ENCODE measurements around the gene KIF22.

The KIF22 gene

DNA sequence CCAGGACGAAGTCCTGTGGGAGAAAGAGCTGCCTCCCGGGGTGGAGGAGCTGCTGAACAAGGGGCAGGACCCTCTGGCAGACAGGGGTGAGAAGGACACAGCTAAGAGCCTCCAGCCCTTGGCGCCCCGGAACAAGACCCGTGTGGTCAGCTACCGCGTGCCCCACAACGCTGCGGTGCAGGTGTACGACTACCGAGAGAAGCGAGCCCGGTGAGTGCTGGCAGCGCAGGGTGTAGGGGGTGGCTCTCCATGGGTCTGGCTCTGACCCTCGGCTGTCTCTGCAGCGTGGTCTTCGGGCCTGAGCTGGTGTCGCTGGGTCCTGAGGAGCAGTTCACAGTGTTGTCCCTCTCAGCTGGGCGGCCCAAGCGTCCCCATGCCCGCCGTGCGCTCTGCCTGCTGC, 51.1 kb downstream of the KIF22 start:
- DNase-seq (ENCODE audit: low spot score): no peak

DNA sequence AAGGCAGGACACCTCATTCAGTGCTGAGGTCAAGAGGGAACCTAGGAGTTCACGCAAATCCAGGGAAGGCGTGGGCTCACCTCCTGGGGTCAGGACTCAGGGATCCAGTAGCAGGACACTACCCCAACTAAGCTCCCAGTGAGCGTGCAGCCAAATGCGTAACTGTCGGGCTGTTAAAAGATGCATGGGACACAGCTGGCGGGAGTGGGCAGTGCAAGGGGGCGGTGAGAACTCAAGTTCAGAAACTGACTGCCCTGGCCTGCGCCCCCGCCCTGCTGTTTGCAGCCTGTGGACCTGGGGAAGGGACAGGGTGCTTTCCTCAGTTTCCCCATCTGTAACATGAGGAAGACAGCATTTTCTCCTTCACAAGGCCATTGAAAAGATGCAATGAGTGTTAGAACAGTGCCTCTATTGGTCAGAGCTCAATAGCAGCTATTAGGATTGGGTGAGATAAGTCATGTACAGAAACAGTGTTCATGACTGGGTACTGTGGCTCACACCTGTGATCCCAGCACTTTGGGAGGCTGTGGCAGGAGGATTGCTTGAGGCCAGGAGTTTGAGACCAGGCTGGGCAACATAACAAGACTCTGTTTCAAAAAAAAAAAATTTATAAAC, 52.3 kb downstream of the KIF22 start:
- DNase-seq (ENCODE audit: low spot score): no peak

DNA sequence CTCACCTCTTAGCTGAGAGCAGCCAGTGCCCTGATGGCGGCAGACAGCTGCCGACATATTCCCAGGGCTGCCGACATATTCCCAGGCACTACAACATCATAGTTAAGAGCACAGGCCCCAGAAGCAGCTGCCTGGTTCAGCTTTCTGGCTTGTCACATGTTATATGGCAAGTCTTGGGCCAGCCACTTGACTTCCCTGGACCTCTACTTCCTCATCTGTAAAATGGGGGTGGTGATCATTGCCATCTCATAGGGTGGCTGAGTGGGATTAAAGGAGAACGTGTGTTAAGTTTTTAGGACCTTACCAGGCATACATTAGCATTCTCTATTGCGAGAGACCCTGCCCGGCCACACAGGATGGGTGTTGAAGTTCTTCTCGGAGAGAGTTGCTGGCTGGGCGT, 53.4 kb downstream of the KIF22 start:
- no peak for DNase-seq (ENCODE audit: low spot score)

DNA sequence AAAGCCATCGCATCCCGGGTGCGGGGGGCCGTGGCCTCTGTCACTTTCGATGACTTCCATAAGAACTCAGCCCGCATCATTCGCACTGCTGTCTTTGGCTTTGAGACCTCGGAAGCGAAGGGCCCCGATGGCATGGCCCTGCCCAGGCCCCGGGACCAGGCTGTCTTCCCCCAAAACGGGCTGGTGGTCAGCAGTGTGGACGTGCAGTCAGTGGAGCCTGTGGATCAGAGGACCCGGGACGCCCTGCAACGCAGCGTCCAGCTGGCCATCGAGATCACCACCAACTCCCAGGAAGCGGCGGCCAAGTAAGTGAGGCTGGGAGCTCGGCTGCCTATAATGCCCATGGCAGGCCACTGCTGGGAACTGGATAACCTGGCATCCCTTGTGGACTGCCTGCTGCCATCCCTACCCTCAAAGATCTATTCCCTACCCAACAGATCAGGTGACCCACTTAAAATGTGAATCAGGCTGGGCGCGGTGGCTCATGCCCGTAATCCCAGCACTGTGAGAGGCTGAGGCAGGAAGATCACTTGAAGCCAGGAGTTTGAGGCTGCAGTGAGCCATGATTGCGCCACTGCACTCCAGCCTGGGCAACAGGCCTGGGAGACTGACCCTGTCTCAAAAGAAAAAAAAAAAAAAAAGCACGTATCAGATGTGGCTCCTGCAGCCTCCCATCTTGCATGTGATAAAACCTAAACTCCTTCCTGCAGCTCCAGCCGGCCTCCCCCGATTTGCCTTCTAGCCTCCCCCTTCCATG, 54.2 kb downstream of the KIF22 start:
- DNase-seq (ENCODE audit: low spot score): no peak

DNA sequence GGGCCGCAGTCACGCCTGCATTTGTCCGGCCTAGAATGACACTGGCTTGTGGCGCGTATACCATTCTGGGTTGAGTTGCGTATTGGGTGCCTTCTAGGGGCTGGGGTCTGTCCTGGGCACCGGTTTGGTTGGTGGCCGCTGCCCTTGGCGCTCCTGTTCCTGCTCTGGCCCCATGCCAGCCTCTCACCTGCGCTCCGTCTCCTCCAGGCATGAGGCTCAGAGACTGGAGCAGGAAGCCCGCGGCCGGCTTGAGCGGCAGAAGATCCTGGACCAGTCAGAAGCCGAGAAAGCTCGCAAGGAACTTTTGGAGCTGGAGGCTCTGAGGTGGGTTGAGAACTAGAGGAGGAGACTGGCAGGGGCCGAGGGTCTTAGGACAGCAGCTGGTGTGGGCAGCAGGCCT, 55.1 kb downstream of the KIF22 start:
- DNase-seq (ENCODE audit: low spot score): no peak

DNA sequence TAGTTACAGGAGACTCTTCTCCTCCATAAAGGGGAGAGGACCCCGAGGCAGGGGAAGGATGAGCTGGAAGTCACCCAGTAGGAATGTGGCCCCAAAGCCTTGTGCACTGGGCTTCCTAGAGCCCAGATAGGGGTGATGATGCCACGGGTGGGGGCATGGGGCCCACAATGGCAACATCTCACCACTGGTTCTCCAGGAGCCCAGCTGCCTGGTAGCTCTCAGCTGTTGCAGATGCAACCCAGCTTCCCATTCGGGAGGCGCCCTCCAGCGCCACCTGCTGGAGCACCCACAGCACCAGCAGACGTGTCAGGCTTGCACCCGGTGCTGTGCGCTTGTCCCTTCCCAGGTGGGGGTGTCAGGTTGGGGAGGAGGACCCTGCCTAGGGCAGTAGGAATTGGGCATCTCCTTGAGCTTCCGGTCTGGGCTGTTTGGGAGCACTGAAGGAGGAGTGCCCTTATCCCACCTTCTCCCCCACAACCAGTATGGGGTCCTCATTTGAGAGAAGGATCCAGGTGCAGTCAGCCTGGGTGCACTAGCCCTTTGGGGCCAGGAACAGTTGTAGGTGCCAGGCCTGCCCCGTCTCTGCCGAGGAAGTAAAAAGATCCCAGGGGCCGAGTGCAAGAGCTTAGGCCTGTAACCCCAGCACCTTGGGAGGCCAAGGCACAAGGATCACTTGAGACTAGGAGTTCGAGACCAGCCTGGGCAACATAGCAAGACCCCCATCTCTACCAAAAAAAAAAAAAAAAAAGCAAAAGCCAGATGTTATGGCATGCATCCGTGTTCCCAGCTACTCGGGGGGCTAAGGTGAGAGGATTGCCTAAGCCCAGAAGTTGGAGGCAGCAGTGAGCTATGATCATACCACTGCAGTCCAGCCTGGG, 58.1 kb downstream of the KIF22 start:
- DNase-seq (ENCODE audit: low spot score): peak; percentile 81

DNA sequence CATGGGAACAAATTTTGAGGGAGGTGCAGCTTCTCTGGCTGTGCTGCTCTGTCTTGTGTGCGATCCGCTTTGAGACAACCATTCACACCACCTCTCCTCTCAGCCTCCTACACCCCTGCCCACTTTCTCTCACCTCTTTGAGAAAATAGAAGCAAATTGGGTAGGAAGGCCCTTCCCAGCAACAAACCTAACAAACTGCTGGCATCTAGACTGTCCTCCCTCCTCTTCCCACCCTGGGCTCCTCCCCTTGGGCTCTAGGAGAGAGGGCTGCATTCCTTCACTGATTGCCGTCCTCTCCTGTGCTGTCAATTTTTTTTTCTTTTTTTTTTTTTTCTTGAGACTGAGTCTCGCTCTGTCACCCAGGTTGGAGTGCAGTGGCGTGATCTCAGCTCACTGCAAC, 59.0 kb downstream of the KIF22 start:
- no peak for DNase-seq (ENCODE audit: low spot score)

DNA sequence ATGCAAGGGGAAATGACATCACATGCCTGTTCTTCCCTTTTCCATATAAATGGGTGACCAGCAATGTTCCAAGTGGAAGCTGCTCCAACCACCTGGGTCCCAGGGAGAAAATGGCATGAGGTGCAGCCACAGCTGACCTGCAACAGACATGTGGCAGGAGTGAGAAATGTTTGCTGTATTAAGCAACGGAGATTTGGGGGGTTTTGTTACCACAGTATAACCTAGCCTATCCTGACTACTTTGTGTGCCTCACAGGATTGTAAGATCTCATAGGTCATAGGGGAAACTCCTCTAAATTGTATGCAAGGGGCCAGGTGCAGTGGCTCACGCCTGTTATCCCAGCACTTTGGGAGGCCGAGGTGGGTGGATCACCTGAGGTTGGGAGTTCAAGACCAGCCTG, 60.4 kb downstream of the KIF22 start:
- no peak for DNase-seq (ENCODE audit: low spot score)

DNA sequence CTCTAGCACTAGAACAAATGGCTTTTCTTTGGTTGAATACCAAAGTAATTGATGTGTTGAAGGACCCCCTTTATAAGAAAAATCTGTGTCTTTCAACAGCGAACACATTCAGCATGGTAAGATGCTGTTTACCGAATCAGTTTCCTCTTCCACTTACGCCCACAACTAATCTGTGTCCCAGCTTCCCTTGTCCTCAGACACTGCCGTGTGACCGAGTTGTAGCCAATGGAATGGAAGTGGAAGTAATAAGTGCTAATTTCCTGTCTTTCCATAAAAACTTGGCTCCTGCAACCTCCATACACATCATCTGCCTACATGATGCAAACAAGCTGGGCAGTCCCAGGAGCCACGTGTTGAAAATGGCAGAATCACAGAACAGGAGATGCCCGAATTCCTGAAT, 62.1 kb downstream of the KIF22 start:
- no peak for DNase-seq (ENCODE audit: low spot score)

DNA sequence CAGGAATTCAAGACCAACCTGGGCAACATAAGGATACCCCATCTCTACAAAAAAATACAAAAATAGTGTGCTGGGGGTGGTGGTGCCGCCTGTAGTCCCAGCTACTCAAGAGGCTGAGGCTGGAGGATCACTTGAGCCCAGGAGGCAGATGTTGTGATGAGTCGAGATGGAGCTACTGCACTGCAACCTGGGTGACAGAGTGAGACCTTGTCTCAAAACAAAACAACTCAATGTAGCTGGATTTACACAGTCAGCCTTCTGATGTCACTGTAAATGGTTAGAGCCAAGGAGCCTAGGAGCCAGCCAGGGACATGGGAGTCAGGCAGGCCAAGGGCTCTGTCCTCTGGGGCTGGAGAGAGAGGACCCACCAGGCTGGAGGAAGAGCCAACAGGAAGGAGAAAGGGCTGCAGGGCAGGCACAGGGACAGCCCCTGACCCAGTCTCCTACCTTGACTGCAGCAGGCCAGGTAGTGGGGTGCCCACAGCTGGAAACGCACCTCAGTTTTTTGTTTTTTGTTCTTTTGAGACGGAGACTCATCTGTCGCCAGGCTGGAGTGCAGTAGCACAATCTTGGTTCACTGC, 64.1 kb downstream of the KIF22 start:
- DNase-seq (ENCODE audit: low spot score): no peak
